NCI-H2196 treated with DMSO at 0.1 percent for 48 hours (cell line): ENCODE data around the gene LRMDA.
"Not testable (repeated sequence)": the region's sequence is repeated elsewhere in the genome, so short reads cannot be mapped to it uniquely, and the experiment has no call there.

ENCODE experiments used
- DNase-seq: peaks from one replicate; lab custom pipeline; 2025; ENCODE audit not compliant: unreplicated experiment; lab: John Stamatoyannopoulos, UW

LRMDA gene

GRCh38 chr10:76492678-76493472 lies 1061.5 kb downstream of the LRMDA start:
- no peak for DNase-seq

GRCh38 chr10:76497666-76498065 lies 1066.2 kb downstream of the LRMDA start:
- no peak for DNase-seq

GRCh38 chr10:76504823-76505222 lies 1073.4 kb downstream of the LRMDA start:
- no peak for DNase-seq

GRCh38 chr10:76509446-76509845 lies 1078.0 kb downstream of the LRMDA start:
- no peak for DNase-seq

- no peak for DNase-seq
Measured at GRCh38 chr10:76514321-76514720, 1082.9 kb downstream of the LRMDA start.

- DNase-seq: no peak
Measured at GRCh38 chr10:76514869-76515268, 1083.4 kb downstream of the LRMDA start.

- DNase-seq: no peak
Measured at GRCh38 chr10:76522547-76522946, 1091.1 kb downstream of the LRMDA start.

GRCh38 chr10:76523246-76523645 lies 1091.8 kb downstream of the LRMDA start:
- no peak for DNase-seq

- no peak for DNase-seq
Measured at GRCh38 chr10:76523791-76524351, 1092.4 kb downstream of the LRMDA start.

GRCh38 chr10:76526833-76527232 lies 1095.4 kb downstream of the LRMDA start:
- not testable (repeated sequence) for DNase-seq

GRCh38 chr10:76540331-76540730 lies 1108.9 kb downstream of the LRMDA start:
- no peak for DNase-seq

GRCh38 chr10:76540786-76541185 lies 1109.4 kb downstream of the LRMDA start:
- DNase-seq: no peak

GRCh38 chr10:76541852-76542251 lies 1110.4 kb downstream of the LRMDA start:
- no peak for DNase-seq

- no peak for DNase-seq
Measured at GRCh38 chr10:76542307-76542930, 1111.0 kb downstream of the LRMDA start.

- DNase-seq: no peak
Measured at GRCh38 chr10:76543655-76544054, 1112.2 kb downstream of the LRMDA start.

GRCh38 chr10:76544789-76545188 lies 1113.4 kb downstream of the LRMDA start:
- DNase-seq: no peak

GRCh38 chr10:76546411-76546810 lies 1115.0 kb downstream of the LRMDA start:
- peak; percentile 4 for DNase-seq

- DNase-seq: peak; percentile 29
Measured at GRCh38 chr10:76547352-76547972, 1116.0 kb downstream of the LRMDA start.

- DNase-seq: no peak
Measured at GRCh38 chr10:76548716-76549115, 1117.3 kb downstream of the LRMDA start.

GRCh38 chr10:76549171-76549570 lies 1117.7 kb downstream of the LRMDA start:
- DNase-seq: no peak

- DNase-seq: no peak
Measured at GRCh38 chr10:76550806-76551205, 1119.4 kb downstream of the LRMDA start.
